ENCODE data around the gene C6orf136.
"Not testable (repeated sequence)": the region's sequence is repeated elsewhere in the genome, so short reads cannot be mapped to it uniquely, and the experiment has no call there.

The C6orf136 gene

GRCh38 chr6:30646450-30647241 is at the start of gene C6orf136:
C6orf136 (plus strand) TSS chr6:30647133; CDS start chr6:30647232, 99 bp downstream.
- Histone ChIP-seq H3K9ac (ENCODE audit: low read length) (peak within 1 kb of the TSS; percentile 84), H3K36me3 (ENCODE audit: control insufficient read depth, low read depth, low read length) (peaks cover 16% of the 10 kb centered on the region), H3K4me1 (ENCODE audit: control insufficient read depth, low read depth, low read length) (peaks cover 8% of the 10 kb centered on the region), H3K4me3 (ENCODE audit: low read length) (peak within 1 kb of the TSS; percentile 81), H3K27ac (ENCODE audit: low read length) (peak within 1 kb of the TSS; percentile 31), H3K27me3 (ENCODE audit: control insufficient read depth, insufficient read depth, low read length) (no peaks in the 10 kb centered on the region), H3K9me3 (ENCODE audit: control insufficient read depth, low read depth, low read length) (no peaks in the 10 kb centered on the region)

- not testable (repeated sequence) for H3K9me3 ChIP-seq (ENCODE audit: control insufficient read depth, low read depth, low read length); H3K4me3 ChIP-seq (ENCODE audit: low read length); H3K27me3 ChIP-seq (ENCODE audit: control insufficient read depth, insufficient read depth, low read length); H3K27ac ChIP-seq (ENCODE audit: low read length); H3K9ac ChIP-seq (ENCODE audit: low read length); H3K4me1 ChIP-seq (ENCODE audit: control insufficient read depth, low read depth, low read length)
- peaks cover 43% of the 10 kb centered on the region for H3K36me3 ChIP-seq (ENCODE audit: control insufficient read depth, low read depth, low read length)
Measured at GRCh38 chr6:30597315-30598144, 49.4 kb upstream of the C6orf136 start.

- Histone ChIP-seq H3K9ac (ENCODE audit: low read length) (no peak overlapping the region), H3K4me3 (ENCODE audit: low read length) (no peak overlapping the region), H3K27ac (ENCODE audit: low read length) (no peak overlapping the region), H3K9me3 (ENCODE audit: control insufficient read depth, low read depth, low read length) (no peaks in the 10 kb centered on the region), H3K36me3 (ENCODE audit: control insufficient read depth, low read depth, low read length) (peaks cover 50% of the 10 kb centered on the region), H3K27me3 (ENCODE audit: control insufficient read depth, insufficient read depth, low read length) (no peaks in the 10 kb centered on the region), H3K4me1 (ENCODE audit: control insufficient read depth, low read depth, low read length) (no peaks in the 10 kb centered on the region)
Measured at GRCh38 chr6:30598912-30599624, 47.9 kb upstream of the C6orf136 start.

- Histone ChIP-seq H3K9ac (ENCODE audit: low read length) (no peak overlapping the region), H3K36me3 (ENCODE audit: control insufficient read depth, low read depth, low read length) (peaks cover 50% of the 10 kb centered on the region), H3K9me3 (ENCODE audit: control insufficient read depth, low read depth, low read length) (no peaks in the 10 kb centered on the region), H3K4me3 (ENCODE audit: low read length) (no peak overlapping the region), H3K27me3 (ENCODE audit: control insufficient read depth, insufficient read depth, low read length) (no peaks in the 10 kb centered on the region), H3K4me1 (ENCODE audit: control insufficient read depth, low read depth, low read length) (no peaks in the 10 kb centered on the region), H3K27ac (ENCODE audit: low read length) (no peak overlapping the region)
Measured at GRCh38 chr6:30599625-30600324, 47.2 kb upstream of the C6orf136 start.

- no peak overlapping the region for H3K27ac ChIP-seq (ENCODE audit: low read length)
Measured at GRCh38 chr6:30600451-30600961, 46.4 kb upstream of the C6orf136 start.

GRCh38 chr6:30601436-30601814 is 45.5 kb upstream of the C6orf136 start:
- peaks cover 60% of the 10 kb centered on the region for H3K36me3 ChIP-seq (ENCODE audit: control insufficient read depth, low read depth, low read length)
- no peak overlapping the region for H3K9ac ChIP-seq (ENCODE audit: low read length)
- H3K27ac ChIP-seq (ENCODE audit: low read length): no peak overlapping the region
- no peaks in the 10 kb centered on the region for H3K27me3 ChIP-seq (ENCODE audit: control insufficient read depth, insufficient read depth, low read length)
- H3K4me3 ChIP-seq (ENCODE audit: low read length): no peak overlapping the region
- no peaks in the 10 kb centered on the region for H3K9me3 ChIP-seq (ENCODE audit: control insufficient read depth, low read depth, low read length)
- no peaks in the 10 kb centered on the region for H3K4me1 ChIP-seq (ENCODE audit: control insufficient read depth, low read depth, low read length)

More at GRCh38 chr6:30600451-30600961, 46.4 kb upstream of the C6orf136 start:
- Histone ChIP-seq H3K4me1 (ENCODE audit: control insufficient read depth, low read depth, low read length) (no peaks in the 10 kb centered on the region), H3K9me3 (ENCODE audit: control insufficient read depth, low read depth, low read length) (no peaks in the 10 kb centered on the region), H3K9ac (ENCODE audit: low read length) (no peak overlapping the region), H3K36me3 (ENCODE audit: control insufficient read depth, low read depth, low read length) (peaks cover 53% of the 10 kb centered on the region), H3K4me3 (ENCODE audit: low read length) (no peak overlapping the region), H3K27me3 (ENCODE audit: control insufficient read depth, insufficient read depth, low read length) (no peaks in the 10 kb centered on the region)

- no peaks in the 10 kb centered on the region for H3K27me3 ChIP-seq (ENCODE audit: control insufficient read depth, insufficient read depth, low read length)
- H3K4me3 ChIP-seq (ENCODE audit: low read length): no peak overlapping the region
- H3K36me3 ChIP-seq (ENCODE audit: control insufficient read depth, low read depth, low read length): peaks cover 66% of the 10 kb centered on the region
- H3K27ac ChIP-seq (ENCODE audit: low read length): no peak overlapping the region
- H3K4me1 ChIP-seq (ENCODE audit: control insufficient read depth, low read depth, low read length): no peaks in the 10 kb centered on the region
- H3K9ac ChIP-seq (ENCODE audit: low read length): no peak overlapping the region
- H3K9me3 ChIP-seq (ENCODE audit: control insufficient read depth, low read depth, low read length): no peaks in the 10 kb centered on the region
Measured at GRCh38 chr6:30601815-30602641, 44.9 kb upstream of the C6orf136 start.

GRCh38 chr6:30603961-30604360 is 43.0 kb upstream of the C6orf136 start:
- Histone ChIP-seq H3K36me3 (ENCODE audit: control insufficient read depth, low read depth, low read length) (peaks cover 85% of the 10 kb centered on the region), H3K27ac (ENCODE audit: low read length) (no peak overlapping the region), H3K4me1 (ENCODE audit: control insufficient read depth, low read depth, low read length) (no peaks in the 10 kb centered on the region), H3K9ac (ENCODE audit: low read length) (no peak overlapping the region), H3K4me3 (ENCODE audit: low read length) (no peak overlapping the region), H3K9me3 (ENCODE audit: control insufficient read depth, low read depth, low read length) (no peaks in the 10 kb centered on the region), H3K27me3 (ENCODE audit: control insufficient read depth, insufficient read depth, low read length) (no peaks in the 10 kb centered on the region)

GRCh38 chr6:30610065-30610464 is 36.9 kb upstream of the C6orf136 start:
- H3K4me1 ChIP-seq (ENCODE audit: control insufficient read depth, low read depth, low read length): peaks cover 10% of the 10 kb centered on the region
- H3K36me3 ChIP-seq (ENCODE audit: control insufficient read depth, low read depth, low read length): peaks cover 54% of the 10 kb centered on the region
- no peaks in the 10 kb centered on the region for H3K9me3 ChIP-seq (ENCODE audit: control insufficient read depth, low read depth, low read length)
- H3K27ac ChIP-seq (ENCODE audit: low read length): no peak overlapping the region
- H3K9ac ChIP-seq (ENCODE audit: low read length): no peak overlapping the region
- no peak overlapping the region for H3K4me3 ChIP-seq (ENCODE audit: low read length)
- no peaks in the 10 kb centered on the region for H3K27me3 ChIP-seq (ENCODE audit: control insufficient read depth, insufficient read depth, low read length)

GRCh38 chr6:30611150-30611855 is 35.6 kb upstream of the C6orf136 start:
- Histone ChIP-seq H3K27me3 (ENCODE audit: control insufficient read depth, insufficient read depth, low read length) (no peaks in the 10 kb centered on the region), H3K27ac (ENCODE audit: low read length) (no peak overlapping the region), H3K4me1 (ENCODE audit: control insufficient read depth, low read depth, low read length) (peaks cover 10% of the 10 kb centered on the region), H3K9ac (ENCODE audit: low read length) (no peak overlapping the region), H3K4me3 (ENCODE audit: low read length) (no peak overlapping the region), H3K9me3 (ENCODE audit: control insufficient read depth, low read depth, low read length) (no peaks in the 10 kb centered on the region), H3K36me3 (ENCODE audit: control insufficient read depth, low read depth, low read length) (peaks cover 51% of the 10 kb centered on the region)

Measured in iPS-18a (cell line).